ENCODE data around the gene GSTM3.

The GSTM3 gene

GRCh38 chr1:109740615-109741373 lies at the start of gene GSTM3:
GSTM3 (minus strand) TSS chr1:109741038; CDS start chr1:109740287, 751 bp downstream.
- DNase-seq, result no peak

DNA sequence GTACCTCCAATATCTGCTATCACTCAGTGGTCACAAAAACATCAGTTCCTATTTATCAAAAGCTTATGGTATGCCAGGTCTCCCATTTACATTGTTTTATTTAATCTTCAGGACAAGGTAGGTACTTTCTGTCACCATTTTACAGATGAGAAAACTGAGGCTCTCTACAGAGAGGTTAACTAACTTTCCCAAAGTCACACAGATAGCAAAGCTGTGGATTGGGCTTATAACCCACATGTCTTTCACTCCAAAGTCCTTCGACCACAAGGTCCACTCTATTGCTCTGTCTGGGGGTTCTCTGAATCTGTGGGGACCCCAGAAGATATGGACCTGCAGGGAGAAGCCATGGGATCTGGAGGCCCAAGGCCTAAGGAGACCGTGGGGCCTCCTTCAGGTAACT lies 49.5 kb upstream of the GSTM3 start:
- DNase-seq, result no peak

DNA sequence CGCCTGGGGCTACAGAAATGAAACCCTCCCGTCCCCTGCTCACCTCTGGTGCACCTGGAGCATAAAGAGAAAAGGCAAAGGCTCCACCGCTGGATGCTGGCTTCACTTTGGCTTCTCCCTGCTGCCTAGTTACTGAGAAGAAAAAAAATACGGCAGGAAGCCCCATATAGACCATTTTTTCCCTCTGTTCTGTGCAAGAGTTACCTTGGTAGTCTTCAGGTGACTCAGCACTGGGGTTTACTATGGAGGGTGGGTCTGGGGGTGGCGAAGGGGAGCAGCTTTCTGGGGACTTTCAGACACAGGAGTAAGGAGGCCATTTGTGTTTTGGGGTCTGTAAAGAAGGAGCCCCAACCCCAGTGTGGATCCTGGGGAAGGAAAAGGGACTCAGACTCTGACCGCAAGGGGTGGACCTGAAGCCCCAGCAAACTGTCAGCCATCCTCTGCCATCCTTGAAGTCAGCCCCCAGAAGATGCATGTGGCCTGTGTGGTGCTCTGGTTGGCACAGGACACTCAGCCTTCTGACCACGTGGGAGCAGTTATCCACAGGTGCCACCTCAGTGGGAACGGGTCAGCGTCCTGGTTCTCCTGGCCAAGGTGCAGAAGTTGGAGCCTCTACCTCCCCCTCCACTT lies 48.8 kb upstream of the GSTM3 start:
- DNase-seq, result no peak

- DNase-seq, result no peak
These were observed 48.1 kb upstream of the GSTM3 start for GRCh38 chr1:109788695-109789521.

DNA sequence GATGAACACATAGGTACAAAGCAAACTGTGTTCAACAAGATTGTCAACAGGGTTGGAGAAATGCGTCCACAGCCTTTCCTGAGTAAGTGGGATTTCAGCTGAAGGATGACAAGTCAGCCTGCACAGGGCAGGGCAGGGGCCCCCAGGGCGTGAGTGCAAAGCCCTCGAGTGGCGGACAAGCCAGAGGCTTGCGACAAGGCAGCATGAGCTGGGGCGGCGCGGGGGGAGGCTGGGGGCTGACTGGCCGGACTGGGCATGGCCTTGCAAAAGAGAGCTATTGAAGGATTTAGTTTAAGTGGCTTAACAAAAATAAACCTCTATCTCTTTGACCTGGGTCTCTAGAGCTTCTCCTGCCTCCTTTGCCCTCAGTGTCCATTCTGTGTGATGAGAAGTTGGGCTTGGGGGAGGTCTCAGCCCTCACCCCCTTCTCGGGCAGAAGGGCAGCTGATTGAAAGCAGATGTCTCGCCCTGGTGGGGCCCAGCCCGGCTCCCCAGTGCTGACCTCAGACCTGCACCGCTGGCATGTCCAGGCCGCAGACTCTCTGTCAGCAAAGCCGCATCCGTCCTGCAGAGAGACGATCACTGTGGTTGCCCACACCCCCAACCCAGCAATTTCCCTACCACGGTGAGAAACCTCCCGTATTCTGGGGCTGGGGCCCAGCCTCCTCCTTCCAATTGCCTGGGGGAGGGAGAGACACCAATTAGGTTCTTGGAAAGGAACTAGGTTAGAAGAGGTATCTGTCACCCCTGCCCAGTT lies 47.2 kb upstream of the GSTM3 start:
- no peak for DNase-seq

- no peak for DNase-seq
These were observed 46.5 kb upstream of the GSTM3 start for GRCh38 chr1:109787211-109787844.

GRCh38 chr1:109786531-109787021 lies 45.7 kb upstream of the GSTM3 start:
- no peak for DNase-seq

GRCh38 chr1:109786112-109786480 lies 45.3 kb upstream of the GSTM3 start:
- no peak for DNase-seq

DNA sequence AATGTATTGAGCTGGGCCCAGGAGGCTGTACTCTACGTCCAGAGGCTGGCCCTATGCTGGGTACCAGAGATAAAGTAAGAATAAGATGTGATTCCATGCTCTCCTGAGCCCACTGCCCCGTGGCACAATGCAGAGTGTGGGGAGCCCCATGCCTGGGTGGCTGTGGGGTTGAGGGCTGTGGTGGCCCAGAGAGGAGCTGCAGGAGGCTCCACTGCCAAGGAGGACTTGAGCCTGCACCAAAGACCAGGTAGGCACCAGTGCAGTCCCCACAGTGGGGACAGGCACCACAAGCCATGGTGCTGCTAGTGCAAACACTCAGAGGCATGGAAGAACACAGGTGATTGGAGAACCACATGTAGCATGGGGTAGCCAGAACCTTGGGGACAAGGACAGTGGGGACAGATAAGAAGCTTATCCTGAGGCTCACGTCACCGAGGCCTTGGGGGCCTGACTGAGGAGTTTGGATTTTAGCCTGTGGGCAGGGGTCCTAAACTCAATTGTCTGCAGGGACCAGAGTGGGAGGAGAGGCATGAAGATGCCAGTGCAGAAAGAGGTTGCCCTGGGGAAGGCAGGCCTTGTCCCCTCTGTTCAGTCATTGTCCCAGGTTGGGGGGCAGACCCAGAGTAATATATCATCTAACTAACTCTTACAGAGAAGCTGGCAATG lies 44.7 kb upstream of the GSTM3 start:
- no peak for DNase-seq

- DNase-seq, result no peak
These were observed 43.9 kb upstream of the GSTM3 start for GRCh38 chr1:109784551-109785252.

- DNase-seq, result no peak
These were observed 42.6 kb upstream of the GSTM3 start for GRCh38 chr1:109783436-109783835.

- no peak for DNase-seq
These were observed 42.1 kb upstream of the GSTM3 start for GRCh38 chr1:109782927-109783326.

GRCh38 chr1:109782514-109782913 lies 41.7 kb upstream of the GSTM3 start:
- DNase-seq, result no peak

DNA sequence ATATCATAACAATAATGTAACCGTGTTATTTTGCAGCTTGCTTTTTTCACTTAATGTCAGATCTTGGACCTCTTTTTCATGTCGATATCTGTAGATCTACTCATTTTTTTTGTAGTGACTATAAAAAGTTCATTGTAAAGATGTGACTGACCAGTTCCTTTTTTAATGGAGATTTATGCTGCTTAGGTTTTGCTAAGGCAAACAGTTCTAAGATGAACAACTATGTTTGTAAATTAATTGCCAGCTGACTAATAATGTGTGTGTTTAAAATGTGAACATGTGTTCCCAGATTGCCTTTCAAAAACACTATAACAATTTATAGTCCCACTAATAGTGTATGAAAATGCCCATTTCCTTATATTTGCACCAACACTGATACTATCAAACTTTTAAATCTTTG lies 41.0 kb upstream of the GSTM3 start:
- DNase-seq, result no peak

- DNase-seq, result no peak
These were observed 40.1 kb upstream of the GSTM3 start for GRCh38 chr1:109780982-109781381.

GRCh38 chr1:109777980-109778625 lies 37.3 kb upstream of the GSTM3 start:
- DNase-seq, result no peak

- no peak for DNase-seq
These were observed 36.6 kb upstream of the GSTM3 start for GRCh38 chr1:109777436-109777835.

- DNase-seq, result no peak
These were observed 36.1 kb upstream of the GSTM3 start for GRCh38 chr1:109776911-109777310.

- DNase-seq, result no peak
These were observed 35.5 kb upstream of the GSTM3 start for GRCh38 chr1:109776206-109776835.

- no peak for DNase-seq
These were observed 34.6 kb upstream of the GSTM3 start for GRCh38 chr1:109775398-109775797.
